Colonic mucosa (tissue), 4 donors: ENCODE data around the gene CLNS1A. TPM values are rescaled to one million over a fixed set of nuclear protein-coding genes. Genes with fewer than 3 reads are reported as not detected.

Experiments used
- DNase-seq: peaks from one replicate; pipeline ENCODE4 v3.0.0-alpha.2; 2020
- H3K27ac ChIP-seq: fragments of 200-600 bp; one replicate; pipeline ENCODE4 v1.8.0; 2021
- H3K27me3 ChIP-seq: fragments of 200-600 bp; one replicate; pipeline ENCODE4 v1.8.0; 2021
- H3K36me3 ChIP-seq: fragments of 200-600 bp; one replicate; pipeline ENCODE4 v1.8.0; 2021
- H3K4me1 ChIP-seq: fragments of 200-600 bp; one replicate; pipeline ENCODE4 v1.8.0; 2021; ENCODE audit warnings: mild to moderate bottlenecking
- H3K4me3 ChIP-seq: fragments of 200-600 bp; one replicate; pipeline ENCODE4 v1.8.0; 2021
- H3K9ac ChIP-seq, 2 donors: one replicate each; pipeline ENCODE4 v1.7.0; 2013; ENCODE audit warnings: control low read depth in 2 of 2, low read depth in 2 of 2, low read length in 2 of 2
- H3K9me3 ChIP-seq: fragments of 200-600 bp; one replicate; pipeline ENCODE4 v1.8.0; 2021
- intact Hi-C: fragments of 100-400 bp; cut with DNase I; formaldehyde crosslinking; loops from one replicate; pipeline ENCODE4 v1.14.1; 2022
- total RNA-seq, 2 donors: library from RNA; stranded (reverse); fragmentation: NEBNext Ultra II Directional in 1 of 2; extraction: Animal tissue kit (Norgen Biotek cat#: 25700) in 1 of 2; gene quantifications; one replicate each; pipeline ENCODE4 v1.2.1, GENCODE V29; 2021
- TF ChIP-seq, protein P1 (sequence below): fragments of 200-600 bp; IDR thresholded peaks from one replicate; pipeline ENCODE4 v1.8.0; 2022; ENCODE audit warnings: antibody characterized with exemption, mild to moderate bottlenecking
- donor health status: healthy.
- donor health status: DM: no; HTN: no; CAD: no.
- donor health status: DM: no; HTN: no; CAD: no.

Gene CLNS1A
- total RNA-seq, 2 donors from 2014 or later = 81.0 to 81.6 TPM

DNA sequence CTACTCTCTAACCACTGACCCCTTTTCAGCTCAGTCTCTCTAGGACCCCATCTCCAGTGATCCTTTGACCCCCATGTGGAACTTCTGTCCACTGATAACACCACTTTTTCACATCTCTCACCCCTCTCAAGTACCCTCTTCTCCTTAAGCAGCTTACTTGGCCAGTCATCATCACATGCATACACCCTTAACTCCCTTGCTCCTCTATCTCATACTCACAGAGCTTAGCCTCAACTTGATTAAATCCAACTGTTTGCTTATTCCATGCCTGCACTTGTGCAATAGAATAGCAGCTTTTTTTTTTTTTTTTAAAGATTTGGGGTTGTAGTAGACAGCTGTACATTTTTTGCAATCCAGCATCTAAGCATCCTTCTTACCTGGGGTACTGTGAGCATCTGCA is 25.7 kb downstream of the CLNS1A start:
- intact Hi-C loops = no loop called here
- TF ChIP-seq, protein P1, sequence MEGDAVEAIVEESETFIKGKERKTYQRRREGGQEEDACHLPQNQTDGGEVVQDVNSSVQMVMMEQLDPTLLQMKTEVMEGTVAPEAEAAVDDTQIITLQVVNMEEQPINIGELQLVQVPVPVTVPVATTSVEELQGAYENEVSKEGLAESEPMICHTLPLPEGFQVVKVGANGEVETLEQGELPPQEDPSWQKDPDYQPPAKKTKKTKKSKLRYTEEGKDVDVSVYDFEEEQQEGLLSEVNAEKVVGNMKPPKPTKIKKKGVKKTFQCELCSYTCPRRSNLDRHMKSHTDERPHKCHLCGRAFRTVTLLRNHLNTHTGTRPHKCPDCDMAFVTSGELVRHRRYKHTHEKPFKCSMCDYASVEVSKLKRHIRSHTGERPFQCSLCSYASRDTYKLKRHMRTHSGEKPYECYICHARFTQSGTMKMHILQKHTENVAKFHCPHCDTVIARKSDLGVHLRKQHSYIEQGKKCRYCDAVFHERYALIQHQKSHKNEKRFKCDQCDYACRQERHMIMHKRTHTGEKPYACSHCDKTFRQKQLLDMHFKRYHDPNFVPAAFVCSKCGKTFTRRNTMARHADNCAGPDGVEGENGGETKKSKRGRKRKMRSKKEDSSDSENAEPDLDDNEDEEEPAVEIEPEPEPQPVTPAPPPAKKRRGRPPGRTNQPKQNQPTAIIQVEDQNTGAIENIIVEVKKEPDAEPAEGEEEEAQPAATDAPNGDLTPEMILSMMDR = no peak
- no peak overlapping the region for H3K27ac ChIP-seq
- H3K36me3 ChIP-seq = no peaks in the 10 kb centered on the region
- no peak overlapping the region for H3K9ac ChIP-seq
- no peak for DNase-seq
- no peak overlapping the region for H3K4me3 ChIP-seq
- no peaks in the 10 kb centered on the region for H3K27me3 ChIP-seq
- no peaks in the 10 kb centered on the region for H3K4me1 ChIP-seq
- H3K9me3 ChIP-seq = no peaks in the 10 kb centered on the region

DNA sequence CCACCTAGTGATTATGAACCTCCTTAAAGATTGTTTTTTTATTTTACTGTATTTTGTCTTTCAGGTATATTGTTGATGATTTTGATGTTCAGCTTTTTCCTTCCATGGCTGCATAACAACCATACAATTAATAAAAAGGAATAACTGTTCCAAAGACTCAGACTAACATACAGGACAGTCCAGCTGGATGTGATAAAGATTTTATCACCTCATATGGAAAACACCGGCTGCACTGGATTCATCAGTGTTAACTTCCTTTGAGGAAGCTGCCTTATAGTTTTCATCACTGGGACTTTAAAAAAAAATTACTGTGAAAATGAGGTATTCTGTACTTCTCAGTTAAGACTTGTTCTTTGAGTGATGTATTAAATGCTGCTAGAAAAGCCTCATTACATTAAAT is 28.4 kb downstream of the CLNS1A start:
- TF ChIP-seq, protein P1 = no peak
- DNase-seq = no peak
- Histone ChIP-seq H3K9ac (no peak overlapping the region), H3K4me3 (no peak overlapping the region), H3K4me1 (no peaks in the 10 kb centered on the region), H3K27ac (no peak overlapping the region), H3K27me3 (no peaks in the 10 kb centered on the region), H3K9me3 (no peaks in the 10 kb centered on the region), H3K36me3 (no peaks in the 10 kb centered on the region)
- intact Hi-C loops = no loop called here

DNA sequence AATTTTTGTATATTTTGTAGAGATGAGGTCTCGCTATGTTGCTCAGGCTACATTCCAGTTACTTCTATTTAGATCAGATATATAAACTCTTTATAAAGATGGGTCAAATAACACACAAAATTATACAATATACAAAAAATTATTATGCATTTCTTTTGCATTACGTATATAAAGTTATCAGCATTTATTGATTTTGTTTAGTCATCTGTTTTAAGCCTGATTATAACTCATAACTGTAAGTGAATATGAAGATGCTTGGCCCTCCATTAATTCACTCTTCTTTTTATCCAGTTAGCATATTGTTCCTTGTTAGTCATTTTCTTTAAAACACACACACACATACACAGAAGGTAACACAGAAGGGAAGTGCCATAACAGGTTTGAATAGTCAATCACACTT is 33.3 kb downstream of the CLNS1A start:
- Histone ChIP-seq H3K4me1 (peaks cover 6% of the 10 kb centered on the region), H3K27me3 (no peaks in the 10 kb centered on the region), H3K9me3 (no peaks in the 10 kb centered on the region), H3K4me3 (no peak overlapping the region), H3K27ac (no peak overlapping the region), H3K36me3 (no peaks in the 10 kb centered on the region), H3K9ac (no peak overlapping the region)
- TF ChIP-seq, protein P1 = no peak
- no peak for DNase-seq
- intact Hi-C loops = no loop called here

DNA sequence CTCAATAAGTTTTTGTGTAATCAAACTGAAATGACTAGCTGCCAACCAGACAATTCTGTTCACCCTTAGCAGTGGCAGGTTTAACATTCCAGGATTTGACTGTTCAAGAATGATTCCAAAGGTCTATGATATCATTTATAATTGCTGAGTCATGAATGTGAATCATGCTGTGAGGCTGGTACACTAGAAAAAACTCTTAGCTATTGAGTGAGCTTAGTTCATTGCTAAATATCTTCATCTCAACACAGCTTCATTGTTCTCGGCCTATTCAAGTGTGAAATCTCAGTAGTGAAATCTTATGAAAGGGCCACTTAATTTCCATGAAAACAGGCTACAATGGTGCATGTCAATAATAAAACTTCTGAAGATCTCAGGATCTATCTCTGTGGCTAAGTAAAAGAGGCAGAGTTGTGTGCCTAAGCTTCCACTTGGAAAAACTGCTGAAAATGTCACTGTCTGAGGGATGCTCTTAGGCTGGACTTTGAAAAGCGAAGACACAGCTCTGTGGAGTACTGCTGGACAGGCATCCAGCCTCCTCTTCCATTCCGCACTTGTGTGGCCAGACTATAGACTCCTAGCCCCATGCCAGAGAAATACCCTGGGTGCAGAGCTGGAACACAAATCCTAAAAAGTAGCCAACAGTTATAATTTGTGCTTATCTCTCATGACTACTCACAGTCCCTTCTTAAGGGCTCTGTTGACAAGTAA is 35.1 kb downstream of the CLNS1A start:
- Histone ChIP-seq H3K4me3 (no peak overlapping the region), H3K9ac (no peak overlapping the region)

DNA sequence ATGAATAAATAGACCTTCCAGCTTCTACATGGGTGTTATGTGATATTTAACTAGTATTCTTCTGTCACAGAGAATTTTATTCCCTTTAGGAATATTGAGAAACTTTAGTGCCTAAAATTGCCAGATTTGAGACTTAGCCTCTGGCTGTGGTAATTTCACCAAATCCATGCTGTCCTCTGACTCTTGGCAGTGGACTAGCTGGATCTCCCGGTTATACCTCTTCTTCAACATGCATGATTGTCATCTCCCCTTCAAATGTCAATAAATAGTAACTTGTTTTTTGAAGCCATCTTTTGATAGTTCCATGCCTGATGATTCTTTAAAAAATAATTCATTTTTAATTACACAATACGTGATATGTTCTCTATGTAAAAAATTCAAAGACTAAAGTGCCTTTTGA is 39.4 kb downstream of the CLNS1A start:
- Histone ChIP-seq H3K27ac (no peak overlapping the region), H3K4me1 (peaks cover 6% of the 10 kb centered on the region), H3K9me3 (no peaks in the 10 kb centered on the region), H3K27me3 (no peaks in the 10 kb centered on the region), H3K9ac (no peak overlapping the region), H3K36me3 (no peaks in the 10 kb centered on the region), H3K4me3 (no peak overlapping the region)
- no peak for DNase-seq
- TF ChIP-seq, protein P1 = no peak
- intact Hi-C loops = no loop called here

More for the DNA sequence above, 35.1 kb downstream of the CLNS1A start:
- Histone ChIP-seq H3K36me3 (no peaks in the 10 kb centered on the region), H3K9me3 (no peaks in the 10 kb centered on the region), H3K27ac (peak overlapping the region; percentile 47), H3K27me3 (no peaks in the 10 kb centered on the region), H3K4me1 (peaks cover 6% of the 10 kb centered on the region)
- DNase-seq = no peak
- TF ChIP-seq, protein P1 = no peak
- intact Hi-C loops = no loop called here
